ENCODE data around the gene PAPPA.

GRCh38 chr9:116260531-116260930 is 106.9 kb downstream of the PAPPA start:
- TF ChIP-seq POLR2AphosphoS5 (IDR thresholded peaks at IDR 0.05) (no peak), SMC3 (conservative IDR thresholded peaks at IDR 0.05; ENCODE audit: poor library complexity) (no peak), EP300 (conservative IDR thresholded peaks at IDR 0.05; ENCODE audit: poor library complexity, severe bottlenecking) (no peak), CTCF (IDR thresholded peaks at IDR 0.05; ENCODE audit: poor library complexity, severe bottlenecking) (no peak), TAF1 (IDR thresholded peaks at IDR 0.05; ENCODE audit: low read depth) (no peak)
